Measurements from ENCODE around the gene KRT76.

KRT76 gene

GRCh38 chr12:52812073-52812400 is 34.9 kb upstream of the KRT76 start:
- Histone ChIP-seq H3K9ac (ENCODE audit: low read depth, low read length) (no peak overlapping the region), H3K4me3 (ENCODE audit: low read depth, low read length) (no peak overlapping the region), H3K27ac (ENCODE audit: low read depth, low read length) (no peak overlapping the region), H3K36me3 (ENCODE audit: control insufficient read depth, insufficient read depth, low read length) (no peaks in the 10 kb centered on the region), H3K9me3 (ENCODE audit: control insufficient read depth, insufficient read depth, low read length) (no peaks in the 10 kb centered on the region), H3K27me3 (ENCODE audit: control insufficient read depth, insufficient read depth, low read length) (no peaks in the 10 kb centered on the region), H3K4me1 (ENCODE audit: control insufficient read depth, insufficient read depth, low read length) (no peaks in the 10 kb centered on the region)

- Histone ChIP-seq H3K4me3 (ENCODE audit: low read depth, low read length) (no peak overlapping the region), H3K36me3 (ENCODE audit: control insufficient read depth, insufficient read depth, low read length) (no peaks in the 10 kb centered on the region), H3K9me3 (ENCODE audit: control insufficient read depth, insufficient read depth, low read length) (no peaks in the 10 kb centered on the region), H3K4me1 (ENCODE audit: control insufficient read depth, insufficient read depth, low read length) (no peaks in the 10 kb centered on the region), H3K9ac (ENCODE audit: low read depth, low read length) (no peak overlapping the region), H3K27me3 (ENCODE audit: control insufficient read depth, insufficient read depth, low read length) (no peaks in the 10 kb centered on the region), H3K27ac (ENCODE audit: low read depth, low read length) (no peak overlapping the region)
These were observed 34.3 kb upstream of the KRT76 start for GRCh38 chr12:52811191-52812072.

GRCh38 chr12:52810554-52810953 is 33.4 kb upstream of the KRT76 start:
- no peak overlapping the region for H3K27ac ChIP-seq (ENCODE audit: low read depth, low read length)
- H3K4me1 ChIP-seq (ENCODE audit: control insufficient read depth, insufficient read depth, low read length), result peaks cover under 1% of the 10 kb centered on the region; the same call in 1 of the 2 replicates
- H3K4me3 ChIP-seq (ENCODE audit: low read depth, low read length), result no peak overlapping the region
- no peaks in the 10 kb centered on the region for H3K9me3 ChIP-seq (ENCODE audit: control insufficient read depth, insufficient read depth, low read length)
- H3K27me3 ChIP-seq (ENCODE audit: control insufficient read depth, insufficient read depth, low read length), result no peaks in the 10 kb centered on the region
- no peaks in the 10 kb centered on the region for H3K36me3 ChIP-seq (ENCODE audit: control insufficient read depth, insufficient read depth, low read length)
- H3K9ac ChIP-seq (ENCODE audit: low read depth, low read length), result no peak overlapping the region

DNA sequence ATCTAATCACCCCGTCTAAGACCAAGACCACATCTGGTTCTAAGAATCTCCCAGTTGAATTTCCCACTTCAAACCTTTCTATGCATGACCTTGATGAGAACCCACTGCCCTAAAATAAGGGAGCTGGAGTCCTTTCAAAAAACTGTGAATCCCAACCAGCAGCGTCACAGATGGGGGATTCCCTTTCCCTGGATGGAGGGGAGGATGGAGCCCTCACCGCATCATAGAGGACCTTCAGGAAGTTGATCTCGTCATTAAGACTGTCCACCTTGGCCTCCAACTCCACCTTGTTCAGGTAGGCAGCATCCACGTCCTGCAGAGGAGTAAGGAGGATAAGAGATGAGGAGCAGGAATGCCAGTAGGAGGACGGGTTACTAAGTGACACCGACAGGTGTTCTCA is 32.0 kb upstream of the KRT76 start:
- no peak overlapping the region for H3K9ac ChIP-seq (ENCODE audit: low read depth, low read length)
- H3K27ac ChIP-seq (ENCODE audit: low read depth, low read length), result no peak overlapping the region
- H3K36me3 ChIP-seq (ENCODE audit: control insufficient read depth, insufficient read depth, low read length), result no peaks in the 10 kb centered on the region
- no peaks in the 10 kb centered on the region for H3K9me3 ChIP-seq (ENCODE audit: control insufficient read depth, insufficient read depth, low read length)
- no peak overlapping the region for H3K4me3 ChIP-seq (ENCODE audit: low read depth, low read length)
- H3K4me1 ChIP-seq (ENCODE audit: control insufficient read depth, insufficient read depth, low read length), result peaks cover 10% of the 10 kb centered on the region
- H3K27me3 ChIP-seq (ENCODE audit: control insufficient read depth, insufficient read depth, low read length), result no peaks in the 10 kb centered on the region

GRCh38 chr12:52808573-52809160 is 31.5 kb upstream of the KRT76 start:
- no peaks in the 10 kb centered on the region for H3K27me3 ChIP-seq (ENCODE audit: control insufficient read depth, insufficient read depth, low read length)
- H3K4me3 ChIP-seq (ENCODE audit: low read depth, low read length), result no peak overlapping the region
- H3K9me3 ChIP-seq (ENCODE audit: control insufficient read depth, insufficient read depth, low read length), result no peaks in the 10 kb centered on the region

DNA sequence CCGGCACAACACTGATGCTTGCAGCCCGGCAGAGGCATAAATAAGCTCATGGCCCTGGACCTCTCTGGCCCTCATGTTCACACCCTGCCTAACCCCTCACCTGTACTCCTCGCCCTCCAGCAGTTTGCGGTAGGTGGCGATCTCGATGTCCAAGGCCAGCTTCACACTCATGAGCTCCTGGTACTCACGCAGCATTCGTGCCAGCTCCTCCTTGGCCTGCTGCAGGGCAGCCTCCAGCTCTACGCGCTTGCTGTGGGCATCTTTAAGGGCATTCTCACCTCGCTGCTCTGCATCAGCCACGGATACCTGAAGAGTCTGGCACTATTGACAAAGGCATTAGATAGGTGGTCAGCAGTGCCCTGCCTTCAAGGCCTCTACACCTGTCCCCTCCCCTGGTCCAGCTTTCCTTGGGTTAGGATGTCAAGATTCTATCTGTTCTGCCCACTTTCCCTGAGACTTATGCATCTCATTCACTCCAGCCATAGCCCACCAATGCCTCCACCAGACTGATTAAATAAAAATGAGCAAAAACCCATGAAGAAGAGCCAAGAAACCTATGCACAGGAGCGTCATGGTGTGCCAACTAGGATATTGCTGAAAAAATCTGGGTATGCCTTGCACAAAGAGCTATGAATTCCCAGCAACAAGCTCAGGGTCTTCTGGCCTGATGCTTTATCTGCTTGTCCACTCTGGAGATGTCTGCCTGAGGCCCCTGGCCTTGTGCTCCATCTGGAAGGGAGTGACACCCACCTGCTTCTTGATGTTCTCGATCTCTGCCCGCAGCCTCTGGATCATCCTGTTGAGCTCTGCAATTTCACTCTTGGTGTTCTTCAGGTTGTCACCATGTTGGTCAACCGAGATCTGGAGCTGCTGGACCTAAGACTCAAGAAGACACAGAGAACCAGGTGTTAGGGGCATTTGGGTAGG is 30.7 kb upstream of the KRT76 start:
- H3K27ac ChIP-seq (ENCODE audit: low read depth, low read length), result no peak overlapping the region

More at GRCh38 chr12:52808573-52809160, 31.5 kb upstream of the KRT76 start:
- Histone ChIP-seq H3K9ac (ENCODE audit: low read depth, low read length) (no peak overlapping the region), H3K36me3 (ENCODE audit: control insufficient read depth, insufficient read depth, low read length) (no peaks in the 10 kb centered on the region), H3K4me1 (ENCODE audit: control insufficient read depth, insufficient read depth, low read length) (peaks cover 10% of the 10 kb centered on the region), H3K27ac (ENCODE audit: low read depth, low read length) (no peak overlapping the region)

GRCh38 chr12:52806821-52807543 is 29.8 kb upstream of the KRT76 start:
- H3K9me3 ChIP-seq (ENCODE audit: control insufficient read depth, insufficient read depth, low read length), result no peaks in the 10 kb centered on the region
- no peak overlapping the region for H3K4me3 ChIP-seq (ENCODE audit: low read depth, low read length)
- H3K4me1 ChIP-seq (ENCODE audit: control insufficient read depth, insufficient read depth, low read length), result peaks cover 10% of the 10 kb centered on the region
- no peak overlapping the region for H3K9ac ChIP-seq (ENCODE audit: low read depth, low read length)
- H3K27ac ChIP-seq (ENCODE audit: low read depth, low read length), result no peak overlapping the region
- no peaks in the 10 kb centered on the region for H3K36me3 ChIP-seq (ENCODE audit: control insufficient read depth, insufficient read depth, low read length)
- H3K27me3 ChIP-seq (ENCODE audit: control insufficient read depth, insufficient read depth, low read length), result no peaks in the 10 kb centered on the region

More for the DNA sequence above, 30.7 kb upstream of the KRT76 start:
- Histone ChIP-seq H3K9me3 (ENCODE audit: control insufficient read depth, insufficient read depth, low read length) (no peaks in the 10 kb centered on the region), H3K36me3 (ENCODE audit: control insufficient read depth, insufficient read depth, low read length) (no peaks in the 10 kb centered on the region), H3K27me3 (ENCODE audit: control insufficient read depth, insufficient read depth, low read length) (no peaks in the 10 kb centered on the region), H3K9ac (ENCODE audit: low read depth, low read length) (no peak overlapping the region), H3K4me3 (ENCODE audit: low read depth, low read length) (no peak overlapping the region), H3K4me1 (ENCODE audit: control insufficient read depth, insufficient read depth, low read length) (peaks cover 10% of the 10 kb centered on the region)

DNA sequence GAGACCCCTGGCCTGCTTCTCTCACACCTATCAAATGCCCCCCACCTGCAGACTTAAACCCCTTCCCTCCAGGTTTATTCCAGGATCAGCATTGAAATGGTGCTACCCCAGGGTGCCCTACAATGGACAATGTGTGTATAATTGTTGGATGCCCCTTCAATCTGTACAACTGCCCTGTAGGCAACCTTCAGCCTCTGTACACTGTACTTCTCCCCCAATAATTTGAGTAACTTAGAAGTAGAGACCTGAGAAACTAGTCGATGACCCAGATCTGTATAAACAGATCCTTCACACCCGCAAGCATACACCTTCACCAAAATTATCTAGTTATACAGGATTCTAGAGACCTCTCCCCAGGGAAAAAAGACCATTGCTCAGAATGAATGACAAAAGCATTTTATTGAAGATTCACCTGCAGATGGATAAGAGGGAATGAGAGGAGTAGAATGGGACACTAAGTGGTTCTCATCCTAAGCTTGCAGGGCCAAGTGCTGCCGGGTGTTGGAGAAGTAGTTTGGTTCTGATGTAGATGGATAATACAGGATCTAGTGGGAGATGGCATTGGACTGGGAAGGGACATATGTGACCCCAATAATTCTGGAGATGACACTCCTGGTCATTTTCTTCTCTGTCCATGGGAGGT is 29.1 kb upstream of the KRT76 start:
- Histone ChIP-seq H3K4me1 (ENCODE audit: control insufficient read depth, insufficient read depth, low read length) (peaks cover 10% of the 10 kb centered on the region), H3K27me3 (ENCODE audit: control insufficient read depth, insufficient read depth, low read length) (no peaks in the 10 kb centered on the region), H3K4me3 (ENCODE audit: low read depth, low read length) (no peak overlapping the region), H3K36me3 (ENCODE audit: control insufficient read depth, insufficient read depth, low read length) (no peaks in the 10 kb centered on the region), H3K27ac (ENCODE audit: low read depth, low read length) (no peak overlapping the region), H3K9me3 (ENCODE audit: control insufficient read depth, insufficient read depth, low read length) (no peaks in the 10 kb centered on the region), H3K9ac (ENCODE audit: low read depth, low read length) (no peak overlapping the region)

DNA sequence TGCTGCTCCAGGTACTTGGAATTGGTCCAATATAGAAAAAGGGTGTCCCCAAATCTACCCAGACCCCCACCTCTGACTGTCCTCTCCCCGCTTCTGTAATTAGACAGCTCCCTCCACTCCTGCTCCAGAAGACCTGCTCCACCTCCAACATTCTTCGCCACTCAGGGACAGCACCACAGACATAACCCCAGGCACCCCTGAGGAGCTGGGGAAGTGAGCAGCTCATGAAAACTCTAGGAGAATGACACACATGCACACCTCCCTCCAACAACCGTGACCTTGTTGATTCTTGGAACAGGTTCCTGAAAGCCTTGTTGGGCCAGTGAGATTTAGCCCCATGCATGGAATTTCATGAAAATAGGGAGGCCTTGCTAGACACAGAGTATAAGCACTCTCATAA is 28.6 kb upstream of the KRT76 start:
- no peaks in the 10 kb centered on the region for H3K27me3 ChIP-seq (ENCODE audit: control insufficient read depth, insufficient read depth, low read length)
- no peak overlapping the region for H3K27ac ChIP-seq (ENCODE audit: low read depth, low read length)
- no peaks in the 10 kb centered on the region for H3K9me3 ChIP-seq (ENCODE audit: control insufficient read depth, insufficient read depth, low read length)
- no peaks in the 10 kb centered on the region for H3K36me3 ChIP-seq (ENCODE audit: control insufficient read depth, insufficient read depth, low read length)
- H3K4me1 ChIP-seq (ENCODE audit: control insufficient read depth, insufficient read depth, low read length), result peaks cover 11% of the 10 kb centered on the region
- no peak overlapping the region for H3K4me3 ChIP-seq (ENCODE audit: low read depth, low read length)
- no peak overlapping the region for H3K9ac ChIP-seq (ENCODE audit: low read depth, low read length)

GRCh38 chr12:52805000-52805399 is 27.9 kb upstream of the KRT76 start:
- no peaks in the 10 kb centered on the region for H3K36me3 ChIP-seq (ENCODE audit: control insufficient read depth, insufficient read depth, low read length)
- H3K27ac ChIP-seq (ENCODE audit: low read depth, low read length), result no peak overlapping the region
- H3K27me3 ChIP-seq (ENCODE audit: control insufficient read depth, insufficient read depth, low read length), result no peaks in the 10 kb centered on the region
- peaks cover 18% of the 10 kb centered on the region for H3K4me1 ChIP-seq (ENCODE audit: control insufficient read depth, insufficient read depth, low read length)
- no peaks in the 10 kb centered on the region for H3K9me3 ChIP-seq (ENCODE audit: control insufficient read depth, insufficient read depth, low read length)
- no peak overlapping the region for H3K4me3 ChIP-seq (ENCODE audit: low read depth, low read length)
- H3K9ac ChIP-seq (ENCODE audit: low read depth, low read length), result no peak overlapping the region
